ENCODE data around the gene CDKL2.
"Not testable (repeated sequence)": the region's sequence is repeated elsewhere in the genome, so short reads cannot be mapped to it uniquely, and the experiment has no call there.

The CDKL2 gene

GRCh38 chr4:75630174-75630936, at the start of gene CDKL2:
Gene CDKL2, minus strand, starts transcription at chr4:75630528. Its CDS starts 4,540 bp downstream, at chr4:75625988.
- DNase-seq, result peak; percentile 15

- no peak for DNase-seq
These were observed 48.6 kb upstream of the CDKL2 start for GRCh38 chr4:75678965-75679364.

- DNase-seq, result no peak
These were observed 48.1 kb upstream of the CDKL2 start for GRCh38 chr4:75678473-75678872.

GRCh38 chr4:75675004-75675531, 44.7 kb upstream of the CDKL2 start:
- DNase-seq, result no peak

GRCh38 chr4:75673959-75674328, 43.6 kb upstream of the CDKL2 start:
- no peak for DNase-seq

GRCh38 chr4:75673027-75673958, 43.0 kb upstream of the CDKL2 start, which contains the start of gene G3BP2:
Gene G3BP2, minus strand, starts transcription at chr4:75673411. Its CDS starts 11,386 bp downstream, at chr4:75662025.
- peak; percentile 78 for DNase-seq

- DNase-seq, result peak; percentile 17
These were observed 42.2 kb upstream of the CDKL2 start for GRCh38 chr4:75672461-75673026.

- no peak for DNase-seq
These were observed 41.6 kb upstream of the CDKL2 start for GRCh38 chr4:75671802-75672421.

GRCh38 chr4:75668596-75668995, 38.3 kb upstream of the CDKL2 start:
- no peak for DNase-seq

GRCh38 chr4:75667636-75668035, 37.3 kb upstream of the CDKL2 start:
- not testable (repeated sequence) for DNase-seq

GRCh38 chr4:75666299-75666698, 36.0 kb upstream of the CDKL2 start:
- no peak for DNase-seq

- DNase-seq, result not testable (repeated sequence)
These were observed 34.3 kb upstream of the CDKL2 start for GRCh38 chr4:75664604-75665003.

- no peak for DNase-seq
These were observed 32.3 kb upstream of the CDKL2 start for GRCh38 chr4:75662626-75663025.

GRCh38 chr4:75660491-75660890, 30.2 kb upstream of the CDKL2 start:
- DNase-seq, result no peak

- DNase-seq, result no peak
These were observed 29.2 kb upstream of the CDKL2 start for GRCh38 chr4:75659512-75660031.

GRCh38 chr4:75658876-75659275, 28.5 kb upstream of the CDKL2 start:
- DNase-seq, result no peak

GRCh38 chr4:75655562-75655961, 25.2 kb upstream of the CDKL2 start:
- DNase-seq, result no peak

GRCh38 chr4:75654905-75655304, 24.6 kb upstream of the CDKL2 start:
- DNase-seq, result no peak

GRCh38 chr4:75653845-75654503, 23.6 kb upstream of the CDKL2 start:
- DNase-seq, result no peak

GRCh38 chr4:75644095-75644494, 13.8 kb upstream of the CDKL2 start:
- no peak for DNase-seq

- no peak for DNase-seq
These were observed 13.3 kb upstream of the CDKL2 start for GRCh38 chr4:75643651-75644050.

Data from GOT3 (cell line).